Endothelial cell (in vitro differentiated cells): ENCODE results near the gene NAALAD2. TPM values are rescaled to one million over a fixed set of nuclear protein-coding genes. Genes with fewer than 3 reads are reported as not detected.

ENCODE experiments used
- DNase-seq: peaks from one replicate; pipeline ENCODE4 v3.0.0; 2021; ENCODE audit warnings: low spot score
- H3K27ac Mint-ChIP-seq: one replicate; pipeline ENCODE4 v1.8.0; 2021; ENCODE audit warnings: mixed read lengths, inconsistent platforms; ENCODE audit not compliant: unreplicated experiment
- H3K27me3 Mint-ChIP-seq: one replicate; pipeline ENCODE4 v1.8.0; 2021; ENCODE audit warnings: mild to moderate bottlenecking, moderate library complexity, mixed read lengths, inconsistent platforms; ENCODE audit not compliant: unreplicated experiment
- H3K36me3 Mint-ChIP-seq: one replicate; pipeline ENCODE4 v1.8.0; 2021; ENCODE audit warnings: mild to moderate bottlenecking, low read depth, mixed read lengths, inconsistent platforms; ENCODE audit not compliant: unreplicated experiment
- H3K4me1 Mint-ChIP-seq: one replicate; pipeline ENCODE4 v1.8.0; 2021; ENCODE audit warnings: mild to moderate bottlenecking, mixed read lengths, inconsistent platforms; ENCODE audit not compliant: unreplicated experiment
- H3K4me3 Mint-ChIP-seq: one replicate; pipeline ENCODE4 v1.8.0; 2021; ENCODE audit warnings: mild to moderate bottlenecking, mixed read lengths, inconsistent platforms; ENCODE audit not compliant: unreplicated experiment
- H3K9me3 Mint-ChIP-seq: one replicate; pipeline ENCODE4 v1.8.0; 2021; ENCODE audit warnings: mixed read lengths, inconsistent platforms; ENCODE audit not compliant: unreplicated experiment
- CTCF ChIP-seq: fragments of 200-600 bp; sonication (generic); IDR thresholded peaks from one replicate; pipeline ENCODE4 v1.5.0; 2021; ENCODE audit warnings: antibody characterized with exemption; ENCODE audit not compliant: unreplicated experiment
- total RNA-seq: library from RNA; stranded (reverse); fragmentation: NEBNext Ultra II Directional; extraction: Animal tissue kit (Norgen Biotek cat#: 25700); gene quantifications from one replicate; pipeline ENCODE4 v1.2.1, GENCODE V29; 2021; ENCODE audit not compliant: unreplicated experiment

The NAALAD2 gene
- total RNA-seq, 1 donor from 2014 or later = 30.9 TPM

GRCh38 chr11:90176069-90176468 lies 41.6 kb downstream of the NAALAD2 start:
- Mint-ChIP-seq H3K36me3 (no peaks in the 10 kb centered on the region), H3K27ac (no peak overlapping the region), H3K4me1 (no peaks in the 10 kb centered on the region), H3K27me3 (no peaks in the 10 kb centered on the region), H3K4me3 (no peak overlapping the region), H3K9me3 (no peaks in the 10 kb centered on the region)
- no peak for DNase-seq
- no peak for TF ChIP-seq CTCF

GRCh38 chr11:90178751-90179150 lies 44.3 kb downstream of the NAALAD2 start:
- DNase-seq = no peak
- H3K36me3 Mint-ChIP-seq = no peaks in the 10 kb centered on the region

GRCh38 chr11:90179923-90180322 lies 45.5 kb downstream of the NAALAD2 start:
- Mint-ChIP-seq H3K4me1 (no peaks in the 10 kb centered on the region), H3K27ac (no peak overlapping the region), H3K27me3 (no peaks in the 10 kb centered on the region), H3K4me3 (no peak overlapping the region), H3K9me3 (no peaks in the 10 kb centered on the region), H3K36me3 (no peaks in the 10 kb centered on the region)
- no peak for TF ChIP-seq CTCF
- DNase-seq = no peak

More at GRCh38 chr11:90178751-90179150, 44.3 kb downstream of the NAALAD2 start:
- Mint-ChIP-seq H3K4me1 (no peaks in the 10 kb centered on the region), H3K4me3 (no peak overlapping the region), H3K9me3 (no peaks in the 10 kb centered on the region), H3K27ac (no peak overlapping the region), H3K27me3 (no peaks in the 10 kb centered on the region)
- no peak for TF ChIP-seq CTCF

GRCh38 chr11:90187839-90188238 lies 53.4 kb downstream of the NAALAD2 start:
- H3K9me3 Mint-ChIP-seq = no peaks in the 10 kb centered on the region
- no peak overlapping the region for H3K27ac Mint-ChIP-seq
- DNase-seq = no peak
- H3K27me3 Mint-ChIP-seq = no peaks in the 10 kb centered on the region
- no peak overlapping the region for H3K4me3 Mint-ChIP-seq
- peaks cover 4% of the 10 kb centered on the region for H3K36me3 Mint-ChIP-seq
- no peaks in the 10 kb centered on the region for H3K4me1 Mint-ChIP-seq
- no peak for TF ChIP-seq CTCF

- TF ChIP-seq CTCF = no peak
- H3K36me3 Mint-ChIP-seq = peaks cover 4% of the 10 kb centered on the region
- no peaks in the 10 kb centered on the region for H3K27me3 Mint-ChIP-seq
- H3K4me3 Mint-ChIP-seq = no peak overlapping the region
- DNase-seq = no peak
- H3K4me1 Mint-ChIP-seq = no peaks in the 10 kb centered on the region
- no peak overlapping the region for H3K27ac Mint-ChIP-seq
- H3K9me3 Mint-ChIP-seq = no peaks in the 10 kb centered on the region
Observed at GRCh38 chr11:90189011-90189410, 54.5 kb downstream of the NAALAD2 start.
